WTC11 (cell line): ENCODE results near the gene MYO15B. TPM values are rescaled to one million over a fixed set of nuclear protein-coding genes. Genes with fewer than 3 reads are reported as not detected.

Experiments
- ATAC-seq: fragments of 200-7000 bp; cut with Tn5 transposase; 2 replicates; pipeline ENCODE4 v1.10.0; 2021; ENCODE audit warnings: mild to moderate bottlenecking, moderate library complexity
- CTCF ChIA-PET: fragments of 300-600 bp; sonication (Branson Sonifier 250); formaldehyde crosslinking; loops from one replicate; lab custom pipeline; 2021; ENCODE audit warnings: antibody characterized with exemption; lab: Charles Lee
- POLR2A ChIA-PET: fragments of 350-600 bp; sonication (Branson Sonifier 250); formaldehyde crosslinking; loops from one replicate; lab custom pipeline; 2021; ENCODE audit warnings: antibody characterized with exemption; lab: Charles Lee
- DNase-seq: peaks from one replicate; pipeline ENCODE4 v3.0.0; 2021; ENCODE audit warnings: low spot score
- H3K27ac Mint-ChIP-seq: 2 replicates; pipeline ENCODE4 v1.8.0; 2021; ENCODE audit warnings: mixed read lengths
- H3K27me3 Mint-ChIP-seq: 2 replicates; pipeline ENCODE4 v1.8.0; 2021; ENCODE audit warnings: low read depth, mild to moderate bottlenecking, moderate library complexity, mixed read lengths
- H3K36me3 Mint-ChIP-seq: 2 replicates; pipeline ENCODE4 v1.8.0; 2021; ENCODE audit warnings: mixed read lengths
- H3K4me1 Mint-ChIP-seq: 2 replicates; pipeline ENCODE4 v1.8.0; 2022; ENCODE audit warnings: mixed read lengths
- H3K4me3 Mint-ChIP-seq: 2 replicates; pipeline ENCODE4 v1.8.0; 2021; ENCODE audit warnings: mild to moderate bottlenecking, moderate library complexity, mixed read lengths
- H3K9me3 Mint-ChIP-seq: 2 replicates; pipeline ENCODE4 v1.8.0; 2021; ENCODE audit warnings: mixed read lengths
- CDX4 ChIP-seq: fragments of 250-450 bp; sonication (Bioruptor Pico); IDR thresholded peaks from 2 replicates; pipeline ENCODE4 v1.9.0; 2021; ENCODE audit warnings: moderate library complexity, mild to moderate bottlenecking, inconsistent platforms, borderline replicate concordance
- ERG ChIP-seq: fragments of 250-450 bp; sonication (Bioruptor Pico); IDR thresholded peaks from 2 replicates; pipeline ENCODE4 v1.8.0; 2021; ENCODE audit warnings: mild to moderate bottlenecking
- GABPB1 ChIP-seq: sonication (generic); formaldehyde crosslinking; IDR thresholded peaks from 2 replicates; pipeline ENCODE4 v1.8.1; 2023; ENCODE audit warnings: mild to moderate bottlenecking, missing genetic modification reagents
- HMGA2 ChIP-seq: fragments of 250-450 bp; sonication (Bioruptor Pico); IDR thresholded peaks from 2 replicates; pipeline ENCODE4 v1.4.0; 2021; ENCODE audit warnings: mild to moderate bottlenecking, moderate library complexity
- NR3C1 ChIP-seq: sonication (generic); formaldehyde crosslinking; conservative IDR thresholded peaks from 2 replicates; pipeline ENCODE4 v1.8.1; 2023; ENCODE audit warnings: low read depth, mild to moderate bottlenecking, missing genetic modification reagents
- PRRX2 ChIP-seq: fragments of 250-450 bp; sonication (Bioruptor Pico); IDR thresholded peaks from 2 replicates; pipeline ENCODE4 v1.8.0; 2021; ENCODE audit warnings: mild to moderate bottlenecking
- RELA ChIP-seq: sonication (generic); formaldehyde crosslinking; IDR thresholded peaks from 2 replicates; pipeline ENCODE4 v1.8.1; 2022; ENCODE audit warnings: missing genetic modification reagents, mild to moderate bottlenecking, borderline replicate concordance
- SMAD4 ChIP-seq: sonication (generic); formaldehyde crosslinking; IDR thresholded peaks from 2 replicates; pipeline ENCODE4 v1.8.0; 2022; ENCODE audit warnings: mild to moderate bottlenecking, missing genetic modification reagents
- STAT6 ChIP-seq: sonication (generic); formaldehyde crosslinking; conservative IDR thresholded peaks from 2 replicates; pipeline ENCODE4 v1.8.1; 2023; ENCODE audit warnings: mild to moderate bottlenecking, low read depth, missing genetic modification reagents, moderate library complexity
- TCF7 ChIP-seq: sonication (generic); formaldehyde crosslinking; IDR thresholded peaks from 2 replicates; pipeline ENCODE4 v1.8.0; 2022; ENCODE audit warnings: mild to moderate bottlenecking, low read depth, missing genetic modification reagents, moderate library complexity
- ZNF219 ChIP-seq: sonication (generic); formaldehyde crosslinking; IDR thresholded peaks from 2 replicates; pipeline ENCODE4 v1.8.0; 2023; ENCODE audit warnings: missing genetic modification reagents, mild to moderate bottlenecking, borderline replicate concordance
- ZNF317 ChIP-seq: sonication (generic); formaldehyde crosslinking; IDR thresholded peaks from 2 replicates; pipeline ENCODE4 v1.8.1; 2023; ENCODE audit warnings: low read depth, mild to moderate bottlenecking, moderate library complexity, missing genetic modification reagents, borderline replicate concordance
- ZNF416 ChIP-seq: fragments of 250-450 bp; sonication (Bioruptor Pico); IDR thresholded peaks from 2 replicates; pipeline ENCODE4 v1.9.0; 2021; ENCODE audit warnings: mild to moderate bottlenecking, inconsistent platforms
- ZNF423 ChIP-seq: fragments of 250-450 bp; sonication (Bioruptor Pico); IDR thresholded peaks from 2 replicates; pipeline ENCODE4 v2.1.2; 2022; ENCODE audit warnings: mild to moderate bottlenecking, moderate library complexity
- ZNF512 ChIP-seq: sonication (generic); formaldehyde crosslinking; IDR thresholded peaks from 2 replicates; pipeline ENCODE4 v1.8.1; 2022; ENCODE audit warnings: missing genetic modification reagents, borderline replicate concordance
- total RNA-seq: library from RNA; stranded (reverse); gene quantifications from 3 replicates; pipeline ENCODE4 v1.2.3, GENCODE V29; 2021

Gene MYO15B
- total RNA-seq, 1 experiment from 2014 or later = 35.6 TPM

- POLR2A ChIA-PET = no interaction called here
- H3K36me3 Mint-ChIP-seq = 0 out of 2 replicates have a peak, but pooled peaks cover 3% of the 10 kb centered on the region
These were observed 16.3 kb upstream of the MYO15B start for GRCh38 chr17:75571197-75571884.

GRCh38 chr17:75571885-75572215 is 15.8 kb upstream of the MYO15B start:
- H3K27ac Mint-ChIP-seq = no peak overlapping the region
- H3K4me3 Mint-ChIP-seq = no peak overlapping the region
- H3K36me3 Mint-ChIP-seq = 0 out of 2 replicates have a peak, but pooled peaks cover 3% of the 10 kb centered on the region
- ChIA-PET POLR2A (no interaction called here), CTCF (interaction anchor here (1.2 kb wide), 1 partner anchor 311 kb away, joined by 3 read pairs; the partner anchor contains the start of genes GGA3 and MRPS7)
- H3K9me3 Mint-ChIP-seq = no peaks in the 10 kb centered on the region
- no peaks in the 10 kb centered on the region for H3K4me1 Mint-ChIP-seq
- no peak for DNase-seq
- TF ChIP-seq ERG = no peak
- ATAC-seq = no peak
- H3K27me3 Mint-ChIP-seq = no peaks in the 10 kb centered on the region

More at GRCh38 chr17:75571197-75571884, 16.3 kb upstream of the MYO15B start:
- Mint-ChIP-seq H3K4me1 (no peaks in the 10 kb centered on the region), H3K9me3 (no peaks in the 10 kb centered on the region), H3K27ac (no peak overlapping the region)
- TF ChIP-seq ZNF416 (CRISPR knock-in tag) (no peak), CDX4 (CRISPR knock-in tag) (no peak), ZNF423 (CRISPR knock-in tag) (no peak), ZNF317 (no peak), RELA (no peak), PRRX2 (CRISPR knock-in tag) (no peak), HMGA2 (CRISPR knock-in tag) (no peak), ZNF512 (CRISPR knock-in tag) (no peak), SMAD4 (no peak), NR3C1 (no peak), STAT6 (CRISPR knock-in tag) (no peak), GABPB1 (CRISPR knock-in tag) (no peak), ZNF219 (CRISPR knock-in tag) (no peak)
- TF ChIP-seq, all 79 proteins: peak for 0
- Mint-ChIP-seq H3K27me3 (no peaks in the 10 kb centered on the region), H3K4me3 (no peak overlapping the region)
- ATAC-seq = no peak
- CTCF ChIA-PET = interaction anchor here (1.2 kb wide), 1 partner anchor 310 kb away, joined by 3 read pairs; the partner anchor contains the start of genes GGA3 and MRPS7
- DNase-seq = no peak

GRCh38 chr17:75572713-75573539 is 14.7 kb upstream of the MYO15B start:
- Mint-ChIP-seq H3K36me3 (0 out of 2 replicates have a peak, but pooled peaks cover 3% of the 10 kb centered on the region), H3K4me3 (no peak overlapping the region), H3K27me3 (no peaks in the 10 kb centered on the region), H3K9me3 (no peaks in the 10 kb centered on the region), H3K27ac (no peak overlapping the region), H3K4me1 (no peaks in the 10 kb centered on the region)
- no peak for DNase-seq
- POLR2A ChIA-PET = no interaction called here
- CTCF ChIA-PET = no interaction called here
- TF ChIP-seq TCF7 (CRISPR knock-in tag) (no peak), PRRX2 (CRISPR knock-in tag) (no peak)
- no peak for ATAC-seq
